Fibroblast of lung (primary cell): ENCODE results near the gene MMD. TPM values are rescaled to one million over a fixed set of nuclear protein-coding genes. Genes with fewer than 3 reads are reported as not detected.

ENCODE experiments used
- DNase-seq, 2 donors: peaks; one replicate each; pipeline versions ENCODE4 v3.0.0 to v3.0.0-alpha.2; 2010; ENCODE audit warnings: low read depth in 2 of 2
- H2AFZ ChIP-seq: 2 replicates; pipeline ENCODE4 v1.5.1; 2012; ENCODE audit warnings: low read length, control low read depth, inconsistent platforms
- H3K27ac ChIP-seq: 2 replicates; pipeline ENCODE4 v1.5.1; 2011; ENCODE audit warnings: low read length, control low read depth; ENCODE audit not compliant: insufficient read depth
- H3K27me3 ChIP-seq: 2 replicates; pipeline ENCODE4 v1.5.1; 2011; ENCODE audit warnings: mild to moderate bottlenecking, low read length; ENCODE audit not compliant: control insufficient read depth, insufficient read depth
- H3K36me3 ChIP-seq: 2 replicates; pipeline ENCODE4 v1.5.1; 2011; ENCODE audit warnings: low read length; ENCODE audit not compliant: control insufficient read depth, insufficient read depth
- H3K4me1 ChIP-seq: 2 replicates; pipeline ENCODE4 v1.5.1; 2011; ENCODE audit warnings: low read length; ENCODE audit not compliant: control insufficient read depth, insufficient read depth; ENCODE audit errors: extremely low read depth
- H3K4me2 ChIP-seq: 2 replicates; pipeline ENCODE4 v1.5.1; 2011; ENCODE audit warnings: low read length, control low read depth; ENCODE audit not compliant: insufficient read depth; ENCODE audit errors: extremely low read depth
- H3K4me3 ChIP-seq, 4 experiments: fragments of 200-600 bp in 1 of 4; sonication (generic) in 1 of 4; replicated peaks in 1 of 4; 2 replicates each; pipeline ENCODE4 v1.5.1; 2011 to 2016; ENCODE audit warnings: low read length in 4 of 4, low read depth in 3 of 4, mild to moderate bottlenecking in 3 of 4, control low read depth in 2 of 4, inconsistent platforms in 1 of 4, mixed read lengths in 1 of 4; ENCODE audit not compliant: insufficient read depth in 1 of 4; ENCODE audit errors: control extremely low read depth in 1 of 4
- H3K79me2 ChIP-seq: 2 replicates; pipeline ENCODE4 v1.5.1; 2012; ENCODE audit warnings: mild to moderate bottlenecking, low read length, inconsistent platforms; ENCODE audit not compliant: control insufficient read depth, insufficient read depth
- H3K9ac ChIP-seq: 2 replicates; pipeline ENCODE4 v1.5.1; 2011; ENCODE audit warnings: mild to moderate bottlenecking, low read length, control low read depth; ENCODE audit not compliant: insufficient read depth
- H3K9me3 ChIP-seq: 2 replicates; pipeline ENCODE4 v1.5.1; 2012; ENCODE audit warnings: low read depth, low read length; ENCODE audit not compliant: control insufficient read depth, insufficient read depth
- H4K20me1 ChIP-seq: 2 replicates; pipeline ENCODE4 v1.5.1; 2011; ENCODE audit warnings: low read length; ENCODE audit not compliant: control insufficient read depth, insufficient read depth; ENCODE audit errors: extremely low read depth
- EZH2 ChIP-seq: IDR thresholded peaks from 2 replicates; pipeline ENCODE4 v1.5.1; 2012; ENCODE audit warnings: low read length, control low read depth, mild to moderate bottlenecking; ENCODE audit errors: missing control alignments
- polyA plus RNA-seq, 2 donors: library from polyadenylated mRNA; depleted of rRNA in 1 of 2; stranded (reverse) in 1 of 2; unstranded in 1 of 2; fragments of >200 nt; gene quantifications; 2 replicates each; pipeline ENCODE4 v1.2.1, GENCODE V29; 2011 to 2012; ENCODE audit warnings: missing spikeins in 1 of 2
- total RNA-seq: library from RNA; depleted of rRNA; stranded (reverse); fragments of >200 nt; gene quantifications from 2 replicates; pipeline ENCODE4 v1.2.1, GENCODE V29; 2014
- TF ChIP-seq, protein P1 (sequence below), 2 donors: IDR thresholded peaks in 1 of 2; conservative IDR thresholded peaks in 1 of 2; 1 replicate in 1 of 2; 2 replicates in 1 of 2; pipeline ENCODE4 v1.5.1; 2011 to 2012; ENCODE audit warnings: low read length in 2 of 2, control low read depth in 1 of 2, inconsistent platforms in 1 of 2, low read depth in 1 of 2, mild to moderate bottlenecking in 1 of 2

MMD gene
- total and polyA plus RNA-seq, 2 donors (not counting 1 experiment from before 2014, with no cell fraction given): 16.0 to 36.3 TPM

DNA sequence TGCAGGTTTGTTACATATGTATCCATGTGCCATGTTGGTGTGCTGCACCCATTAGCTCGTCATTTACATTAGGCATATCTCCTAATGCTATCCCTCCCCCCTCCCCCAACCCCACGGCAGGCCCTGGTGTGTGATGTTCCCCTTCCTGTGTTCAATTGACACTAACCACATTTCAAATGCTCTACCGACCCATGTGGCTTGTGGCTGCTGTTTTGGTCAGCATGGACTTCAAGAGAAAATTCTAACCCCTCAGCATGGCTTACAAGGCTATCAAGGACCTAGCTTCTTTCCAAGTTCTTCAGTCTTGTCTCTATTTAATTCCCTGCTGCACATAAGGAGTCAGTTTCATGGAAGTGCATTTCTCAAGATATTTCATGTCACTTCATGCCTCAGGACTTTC, 52.9 kb downstream of the MMD start:
- no peak overlapping the region for H3K4me2 ChIP-seq
- no peaks in the 10 kb centered on the region for H3K79me2 ChIP-seq
- H3K9ac ChIP-seq: no peak overlapping the region
- no peak overlapping the region for H2AFZ ChIP-seq
- H4K20me1 ChIP-seq: no peaks in the 10 kb centered on the region
- no peak for TF ChIP-seq EZH2
- TF ChIP-seq, protein P1, sequence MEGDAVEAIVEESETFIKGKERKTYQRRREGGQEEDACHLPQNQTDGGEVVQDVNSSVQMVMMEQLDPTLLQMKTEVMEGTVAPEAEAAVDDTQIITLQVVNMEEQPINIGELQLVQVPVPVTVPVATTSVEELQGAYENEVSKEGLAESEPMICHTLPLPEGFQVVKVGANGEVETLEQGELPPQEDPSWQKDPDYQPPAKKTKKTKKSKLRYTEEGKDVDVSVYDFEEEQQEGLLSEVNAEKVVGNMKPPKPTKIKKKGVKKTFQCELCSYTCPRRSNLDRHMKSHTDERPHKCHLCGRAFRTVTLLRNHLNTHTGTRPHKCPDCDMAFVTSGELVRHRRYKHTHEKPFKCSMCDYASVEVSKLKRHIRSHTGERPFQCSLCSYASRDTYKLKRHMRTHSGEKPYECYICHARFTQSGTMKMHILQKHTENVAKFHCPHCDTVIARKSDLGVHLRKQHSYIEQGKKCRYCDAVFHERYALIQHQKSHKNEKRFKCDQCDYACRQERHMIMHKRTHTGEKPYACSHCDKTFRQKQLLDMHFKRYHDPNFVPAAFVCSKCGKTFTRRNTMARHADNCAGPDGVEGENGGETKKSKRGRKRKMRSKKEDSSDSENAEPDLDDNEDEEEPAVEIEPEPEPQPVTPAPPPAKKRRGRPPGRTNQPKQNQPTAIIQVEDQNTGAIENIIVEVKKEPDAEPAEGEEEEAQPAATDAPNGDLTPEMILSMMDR (conservative IDR thresholded peaks at IDR 0.05 in 1 of 2, IDR thresholded peaks at IDR 0.05 in 1 of 2; ENCODE audit: low read depth in 1 of 2, low read length in 2 of 2): no peak
- DNase-seq: no peak
- H3K4me1 ChIP-seq: no peaks in the 10 kb centered on the region
- no peak overlapping the region for H3K27ac ChIP-seq
- no peaks in the 10 kb centered on the region for H3K9me3 ChIP-seq
- H3K4me3 ChIP-seq: no peak overlapping the region
- H3K27me3 ChIP-seq: no peaks in the 10 kb centered on the region
- no peaks in the 10 kb centered on the region for H3K36me3 ChIP-seq

DNA sequence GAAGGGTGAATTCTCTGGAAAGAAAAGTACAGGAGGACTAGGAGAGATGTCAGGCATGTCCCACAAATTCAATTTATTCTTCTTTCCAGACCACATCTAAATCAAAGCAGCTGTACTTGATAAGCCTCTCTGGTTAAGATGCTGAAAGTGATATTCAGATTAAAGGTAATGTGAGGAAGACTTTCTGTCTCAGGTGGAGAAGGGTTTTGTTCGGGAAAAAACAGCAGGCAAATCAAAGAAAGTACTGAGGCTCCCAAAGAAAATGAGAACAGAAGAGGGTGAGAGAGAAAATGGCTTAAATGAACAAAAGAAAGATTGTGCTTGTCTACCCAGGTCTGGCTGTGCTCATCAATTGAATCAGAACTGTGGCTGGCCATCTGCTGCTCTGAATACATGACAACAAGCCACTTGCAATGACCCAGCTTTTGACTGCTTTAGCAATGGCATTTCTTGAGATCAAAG, 55.6 kb downstream of the MMD start:
- TF ChIP-seq, protein P1 (conservative IDR thresholded peaks at IDR 0.05 in 1 of 2, IDR thresholded peaks at IDR 0.05 in 1 of 2; ENCODE audit: low read depth in 1 of 2, low read length in 2 of 2): no peak
- TF ChIP-seq EZH2: no peak
- H3K79me2 ChIP-seq: no peaks in the 10 kb centered on the region
- H3K9me3 ChIP-seq: no peaks in the 10 kb centered on the region
- no peak overlapping the region for H3K27ac ChIP-seq
- H3K27me3 ChIP-seq: no peaks in the 10 kb centered on the region
- H3K9ac ChIP-seq: no peak overlapping the region
- no peaks in the 10 kb centered on the region for H3K36me3 ChIP-seq
- no peak for DNase-seq
- H4K20me1 ChIP-seq: no peaks in the 10 kb centered on the region
- H3K4me2 ChIP-seq: no peak overlapping the region
- H3K4me1 ChIP-seq: no peaks in the 10 kb centered on the region
- H2AFZ ChIP-seq: no peak overlapping the region
- no peak overlapping the region for H3K4me3 ChIP-seq

DNA sequence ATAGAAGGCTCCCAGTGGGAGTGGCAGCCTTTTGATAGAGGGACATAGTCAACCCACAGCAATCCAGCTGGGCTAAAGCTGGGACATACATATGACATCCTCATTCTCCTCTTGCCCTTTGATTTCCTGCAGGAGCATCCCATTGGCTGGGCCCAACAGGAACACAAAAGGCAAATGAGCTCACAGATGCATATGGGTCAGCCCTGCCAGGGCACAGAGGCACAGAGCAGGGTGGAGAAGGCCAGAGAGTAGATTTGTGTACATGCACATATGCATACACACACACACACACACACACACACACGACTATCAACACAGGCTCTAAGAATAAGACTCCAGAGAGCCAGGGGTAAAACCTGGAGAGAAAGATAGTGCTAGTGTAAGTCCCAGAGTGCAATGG, 58.6 kb downstream of the MMD start:
- H3K4me2 ChIP-seq: no peak overlapping the region
- no peaks in the 10 kb centered on the region for H3K9me3 ChIP-seq
- no peaks in the 10 kb centered on the region for H3K27me3 ChIP-seq
- H2AFZ ChIP-seq: no peak overlapping the region
- DNase-seq: no peak
- no peak overlapping the region for H3K4me3 ChIP-seq
- TF ChIP-seq, protein P1 (conservative IDR thresholded peaks at IDR 0.05 in 1 of 2, IDR thresholded peaks at IDR 0.05 in 1 of 2; ENCODE audit: low read depth in 1 of 2, low read length in 2 of 2): no peak
- no peak for TF ChIP-seq EZH2
- H3K4me1 ChIP-seq: no peaks in the 10 kb centered on the region
- H3K79me2 ChIP-seq: no peaks in the 10 kb centered on the region
- H3K9ac ChIP-seq: no peak overlapping the region
- H4K20me1 ChIP-seq: no peaks in the 10 kb centered on the region
- H3K27ac ChIP-seq: no peak overlapping the region
- H3K36me3 ChIP-seq: no peaks in the 10 kb centered on the region
